Neutrophil (primary cell): Measurements from ENCODE around the gene BRICD5.
A peak's percentile ranks its signal among the peaks of the same experiment; 100 is the strongest.

Experiments used
- H3K27ac ChIP-seq: fragments of 200-600 bp; sonication (generic); 2 replicates; pipeline ENCODE4 v1.5.1; 2016; ENCODE audit warnings: mild to moderate bottlenecking, moderate library complexity
- H3K27me3 ChIP-seq: fragments of 200-600 bp; sonication (generic); 2 replicates; pipeline ENCODE4 v1.6.0; 2016; ENCODE audit warnings: mild to moderate bottlenecking
- H3K36me3 ChIP-seq: fragments of 200-600 bp; sonication (generic); 2 replicates; pipeline ENCODE4 v1.5.1; 2017
- H3K4me1 ChIP-seq, 2 experiments: fragments of 200-600 bp in 1 of 2; sonication (generic) in 1 of 2; 1 replicate in 1 of 2; 2 replicates in 1 of 2; pipeline versions ENCODE4 v1.5.1 to v1.6.1; 2013 to 2016; ENCODE audit warnings: low read depth in 1 of 2, low read length in 1 of 2, mild to moderate bottlenecking in 1 of 2, moderate library complexity in 1 of 2; ENCODE audit not compliant: control insufficient read depth in 1 of 2, insufficient read depth in 1 of 2
- H3K4me3 ChIP-seq, 2 experiments: fragments of 200-600 bp in 1 of 2; sonication (generic) in 1 of 2; 1 replicate in 1 of 2; 2 replicates in 1 of 2; pipeline ENCODE4 v1.5.1; 2013 to 2016; ENCODE audit warnings: low read depth in 1 of 2, low read length in 1 of 2, mild to moderate bottlenecking in 1 of 2, moderate library complexity in 1 of 2
- H3K9me3 ChIP-seq: fragments of 200-600 bp; sonication (generic); 2 replicates; pipeline ENCODE4 v1.5.1; 2016
- TF ChIP-seq, protein P1 (sequence below): fragments of 200-600 bp; sonication (generic); IDR thresholded peaks from 2 replicates; pipeline ENCODE4 v1.5.1; 2016; ENCODE audit warnings: antibody characterized with exemption

BRICD5 gene

DNA sequence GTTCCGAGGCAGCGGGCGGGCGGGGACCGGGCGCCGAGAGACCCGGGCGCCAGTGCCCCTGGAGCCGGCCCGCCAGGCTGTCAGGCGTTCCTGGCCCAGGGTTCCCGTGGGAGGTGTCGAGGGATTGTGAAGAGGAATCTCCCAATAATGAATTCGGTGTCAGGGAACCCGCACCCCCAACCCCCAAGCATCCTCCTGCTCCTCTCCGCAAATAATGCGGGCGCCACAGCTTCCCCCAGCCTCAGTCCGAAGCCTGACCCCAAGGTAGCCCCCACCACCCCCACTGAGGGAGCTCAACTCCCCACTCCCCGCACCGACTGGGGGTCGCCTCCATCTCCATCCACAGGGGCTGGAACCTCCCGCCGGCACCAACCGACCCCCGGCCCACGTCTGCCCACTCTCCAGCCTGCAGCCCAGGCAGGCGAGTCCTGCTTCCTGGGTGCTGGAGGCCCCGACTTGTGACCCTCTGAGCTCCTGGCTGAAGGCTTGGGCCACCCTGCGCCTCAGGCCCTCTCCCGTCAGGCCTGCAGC lies 13.6 kb downstream of the BRICD5 start:
- Histone ChIP-seq H3K4me1 (peaks cover 0 to 11% of the 10 kb centered on the region in 2 experiments), H3K27me3 (peaks cover 88% of the 10 kb centered on the region), H3K4me3 (no peak overlapping the region), H3K36me3 (no peaks in the 10 kb centered on the region), H3K27ac (no peak overlapping the region), H3K9me3 (no peaks in the 10 kb centered on the region)
- TF ChIP-seq, protein P1, sequence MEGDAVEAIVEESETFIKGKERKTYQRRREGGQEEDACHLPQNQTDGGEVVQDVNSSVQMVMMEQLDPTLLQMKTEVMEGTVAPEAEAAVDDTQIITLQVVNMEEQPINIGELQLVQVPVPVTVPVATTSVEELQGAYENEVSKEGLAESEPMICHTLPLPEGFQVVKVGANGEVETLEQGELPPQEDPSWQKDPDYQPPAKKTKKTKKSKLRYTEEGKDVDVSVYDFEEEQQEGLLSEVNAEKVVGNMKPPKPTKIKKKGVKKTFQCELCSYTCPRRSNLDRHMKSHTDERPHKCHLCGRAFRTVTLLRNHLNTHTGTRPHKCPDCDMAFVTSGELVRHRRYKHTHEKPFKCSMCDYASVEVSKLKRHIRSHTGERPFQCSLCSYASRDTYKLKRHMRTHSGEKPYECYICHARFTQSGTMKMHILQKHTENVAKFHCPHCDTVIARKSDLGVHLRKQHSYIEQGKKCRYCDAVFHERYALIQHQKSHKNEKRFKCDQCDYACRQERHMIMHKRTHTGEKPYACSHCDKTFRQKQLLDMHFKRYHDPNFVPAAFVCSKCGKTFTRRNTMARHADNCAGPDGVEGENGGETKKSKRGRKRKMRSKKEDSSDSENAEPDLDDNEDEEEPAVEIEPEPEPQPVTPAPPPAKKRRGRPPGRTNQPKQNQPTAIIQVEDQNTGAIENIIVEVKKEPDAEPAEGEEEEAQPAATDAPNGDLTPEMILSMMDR, result no peak

DNA sequence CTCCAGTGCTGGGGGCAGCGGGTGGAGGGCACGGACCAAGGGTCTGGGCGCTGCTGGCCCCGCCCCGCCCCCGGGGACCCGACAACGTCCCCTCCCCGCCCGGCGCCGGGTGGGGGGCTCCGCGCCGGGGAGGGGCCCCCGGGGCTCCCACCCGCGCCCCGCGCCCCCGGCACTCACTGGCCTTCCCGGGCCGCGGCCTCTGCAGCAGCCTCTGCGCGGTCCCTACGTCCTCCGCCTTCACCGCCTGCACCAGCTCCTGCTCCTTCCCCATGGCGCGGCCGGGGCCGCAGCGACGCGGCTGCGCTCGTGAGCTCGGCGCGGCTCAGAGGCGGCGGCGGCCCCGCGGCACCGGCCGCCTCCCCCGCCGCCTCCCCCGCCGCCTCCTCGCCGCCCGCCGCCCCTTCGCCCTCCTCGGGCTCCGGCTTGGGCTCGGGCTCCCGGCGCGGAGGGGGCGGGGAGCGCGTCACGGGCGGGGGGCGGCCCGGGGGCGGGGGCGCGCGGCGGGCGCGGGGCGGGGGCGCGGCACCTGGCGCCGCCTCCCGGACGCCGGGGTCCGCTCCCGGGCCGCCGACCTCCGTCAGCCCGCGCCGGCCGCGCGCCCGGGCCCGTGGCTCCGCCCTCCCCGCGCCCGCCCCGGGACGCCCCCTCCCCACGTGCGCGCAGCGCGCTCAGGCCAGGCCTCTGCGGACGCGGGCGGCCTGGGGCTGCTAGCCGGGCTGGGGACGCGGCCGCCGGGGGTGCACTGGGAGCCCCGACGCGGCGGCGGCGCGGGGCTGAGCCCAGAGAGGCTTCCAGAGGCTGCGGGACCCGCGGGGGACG lies 14.3 kb downstream of the BRICD5 start, which contains the start of gene CASKIN1:
CASKIN1 (minus strand) TSS at position 444 of the 819 bp plus-strand sequence; CDS start at position 271, 173 bp downstream.
- H3K9me3 ChIP-seq, result no peaks in the 10 kb centered on the region
- H3K4me1 ChIP-seq, result peaks cover 0 to 11% of the 10 kb centered on the region in 2 experiments
- no peaks in the 10 kb centered on the region for H3K36me3 ChIP-seq
- H3K27ac ChIP-seq, result no peak within 1 kb of the TSS
- H3K4me3 ChIP-seq, result no peak within 1 kb of the TSS
- TF ChIP-seq, protein P1, result no peak
- H3K27me3 ChIP-seq, result peaks cover 81% of the 10 kb centered on the region

DNA sequence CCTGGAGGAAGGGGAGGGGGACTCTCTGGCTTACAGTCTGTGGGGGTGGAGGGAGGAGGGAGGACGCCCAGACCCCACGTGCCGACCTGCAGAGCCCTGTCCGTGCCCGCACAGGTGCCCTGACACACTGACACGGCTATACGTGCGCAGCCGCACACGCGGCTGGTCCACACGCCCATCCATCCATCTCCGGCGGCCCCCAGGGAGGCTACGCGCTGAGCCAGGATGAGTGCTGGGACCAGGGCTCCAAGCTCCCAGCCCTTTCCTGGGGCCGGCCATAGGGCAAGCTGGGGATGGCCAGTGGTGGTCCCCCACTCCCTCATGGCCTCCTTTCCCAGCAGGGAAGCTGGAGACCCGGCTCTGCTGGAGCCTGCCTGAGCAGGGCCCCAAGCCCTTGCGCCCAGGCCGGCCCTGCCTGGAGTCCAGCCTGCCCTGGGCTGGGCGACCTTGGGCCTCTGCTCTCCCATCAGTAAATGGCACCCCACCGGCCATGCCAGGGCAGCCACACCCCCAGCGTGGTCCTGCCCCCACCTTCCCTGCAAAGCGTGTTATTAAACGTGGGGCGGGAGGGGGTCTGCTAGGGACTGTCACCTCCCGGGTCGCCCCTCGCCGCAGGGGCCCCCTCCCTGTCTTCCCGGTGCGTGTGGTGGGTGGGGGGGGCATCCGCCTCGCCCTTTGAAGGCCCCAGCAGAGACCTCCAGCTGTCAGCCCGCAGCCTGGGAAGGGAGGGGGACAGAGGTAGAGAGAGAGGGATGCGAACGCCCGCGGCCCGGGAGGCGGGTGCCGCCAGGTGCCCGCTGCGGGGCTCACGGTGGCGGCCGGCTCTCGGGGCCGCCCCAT lies 15.1 kb downstream of the BRICD5 start:
- peaks cover 76% of the 10 kb centered on the region for H3K27me3 ChIP-seq
- H3K9me3 ChIP-seq, result no peaks in the 10 kb centered on the region
- H3K27ac ChIP-seq, result no peak overlapping the region
- no peak overlapping the region for H3K4me3 ChIP-seq
- TF ChIP-seq, protein P1, result no peak
- H3K4me1 ChIP-seq, result peaks cover 0 to 11% of the 10 kb centered on the region in 2 experiments
- no peaks in the 10 kb centered on the region for H3K36me3 ChIP-seq

DNA sequence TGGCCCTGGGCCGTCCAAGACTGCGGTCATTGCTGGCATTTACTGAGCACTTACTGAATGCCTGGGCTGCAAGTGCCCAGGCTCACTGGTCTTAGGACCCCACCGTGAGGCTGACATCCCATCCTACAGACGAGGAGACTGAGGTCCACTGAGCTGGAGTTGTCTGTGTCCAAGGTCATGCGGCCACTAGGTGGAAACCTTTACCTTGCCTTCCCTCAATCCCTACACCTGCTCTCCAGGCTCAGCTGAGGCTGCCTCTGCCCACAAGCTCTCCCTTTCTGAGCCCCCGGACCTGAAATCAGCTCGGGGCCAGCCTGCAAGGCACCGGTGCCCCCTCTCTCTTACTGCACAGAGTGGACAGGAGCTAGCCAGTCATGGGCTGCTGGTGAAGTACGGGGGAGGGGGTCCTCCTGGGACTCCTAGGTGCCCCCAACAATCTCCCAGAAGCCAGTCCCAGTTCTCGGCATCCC lies 15.8 kb downstream of the BRICD5 start:
- no peaks in the 10 kb centered on the region for H3K9me3 ChIP-seq
- H3K4me1 ChIP-seq, result peaks cover 0 to 11% of the 10 kb centered on the region in 2 experiments
- H3K27me3 ChIP-seq, result peaks cover 70% of the 10 kb centered on the region
- no peaks in the 10 kb centered on the region for H3K36me3 ChIP-seq
- TF ChIP-seq, protein P1, result peak; percentile 30
- no peak overlapping the region for H3K4me3 ChIP-seq
- H3K27ac ChIP-seq, result no peak overlapping the region

DNA sequence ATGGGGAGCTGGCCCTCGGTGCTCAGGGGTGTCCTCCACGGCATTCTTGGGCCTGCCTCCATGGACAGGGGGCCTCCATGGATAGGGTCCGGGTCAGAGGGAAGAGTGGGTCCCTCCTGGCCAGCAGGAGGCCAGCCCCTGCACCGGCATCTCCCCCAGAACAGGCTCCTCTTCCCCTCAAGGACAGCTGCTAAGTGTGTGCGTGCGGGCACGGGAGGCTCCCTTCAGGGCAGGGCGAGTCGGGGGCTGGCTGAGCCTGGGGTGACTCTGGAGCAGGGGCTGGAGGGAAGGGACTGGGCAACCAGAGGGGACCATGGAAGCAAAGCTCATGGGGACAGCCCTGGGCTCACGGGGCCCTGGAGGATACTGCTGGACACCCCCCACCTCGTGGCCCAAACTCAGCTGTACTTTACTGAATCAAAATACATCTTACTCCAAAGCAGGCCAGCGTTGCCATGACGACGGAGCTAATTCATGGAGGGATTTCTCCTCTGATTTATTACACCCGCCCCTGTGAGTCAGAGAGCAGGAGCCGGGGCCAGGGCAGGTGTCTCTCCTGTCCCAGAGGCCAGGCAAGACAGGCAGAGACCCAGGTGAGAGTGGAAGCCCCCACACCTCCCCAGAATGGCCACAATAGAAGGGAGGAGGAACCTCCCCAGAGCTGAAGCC lies 16.4 kb downstream of the BRICD5 start:
- H3K9me3 ChIP-seq, result no peaks in the 10 kb centered on the region

More for the DNA sequence above, 16.4 kb downstream of the BRICD5 start:
- H3K36me3 ChIP-seq, result no peaks in the 10 kb centered on the region
- no peak overlapping the region for H3K27ac ChIP-seq
- peaks cover 64% of the 10 kb centered on the region for H3K27me3 ChIP-seq
- TF ChIP-seq, protein P1, result no peak
- no peak overlapping the region for H3K4me3 ChIP-seq
- H3K4me1 ChIP-seq, result peaks cover 0 to 11% of the 10 kb centered on the region in 2 experiments
